ENCODE results near the gene KCNC1.

The KCNC1 gene

DNA sequence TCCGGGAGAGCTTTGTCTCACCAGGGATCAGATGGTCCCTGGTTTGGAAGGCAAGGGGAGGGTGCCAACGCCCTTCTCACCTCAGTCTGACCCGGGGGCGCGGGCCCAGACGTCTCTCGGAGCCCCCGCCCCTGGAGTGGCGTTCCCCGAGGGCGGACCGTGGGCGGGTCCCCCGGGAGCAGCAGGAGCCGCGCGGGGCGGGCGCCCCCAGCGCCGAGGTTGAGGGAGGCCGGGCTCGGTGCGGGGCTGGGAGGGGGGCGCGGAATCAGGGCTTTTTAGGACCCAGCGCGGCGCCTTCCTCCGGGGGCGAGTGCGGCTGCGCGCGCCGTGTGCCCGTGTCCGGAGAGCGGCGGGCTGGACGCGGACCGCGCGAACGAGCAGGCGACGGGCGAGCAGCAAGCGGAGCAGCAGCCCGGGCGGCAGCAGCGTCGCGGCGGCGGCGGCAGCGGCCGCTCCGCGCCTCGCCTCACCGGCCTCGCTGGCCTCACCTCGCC, at the start of gene KCNC1:
Gene KCNC1, plus strand, starts transcription at position 364 of the 494 bp plus-strand sequence. CDS start 1,222 bp downstream, outside the sequence.
- DNase-seq = no peak

GRCh38 chr11:17686231-17686980, 48.2 kb upstream of the KCNC1 start:
- no peak for DNase-seq

- DNase-seq = no peak
Measured at GRCh38 chr11:17687946-17688670, 46.5 kb upstream of the KCNC1 start.

DNA sequence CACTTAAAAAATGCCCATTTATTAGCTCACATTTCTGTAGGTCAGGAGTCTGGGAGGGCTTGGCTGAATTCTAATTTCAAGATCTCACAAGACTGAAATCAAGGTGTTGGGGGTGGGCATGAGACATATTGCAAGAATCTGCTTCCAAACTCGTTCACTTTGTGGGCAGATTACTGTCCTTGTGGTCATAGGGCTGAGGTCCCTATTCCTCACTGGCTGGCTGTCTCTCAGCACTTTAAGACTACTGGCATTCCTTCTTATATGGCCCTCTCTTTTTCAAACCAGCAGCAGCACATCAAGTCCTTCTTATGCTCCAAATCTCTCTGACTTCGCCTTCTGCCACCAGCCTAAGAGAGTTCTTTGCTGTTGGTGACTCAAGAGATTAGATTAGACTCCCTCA, 43.0 kb upstream of the KCNC1 start:
- no peak for DNase-seq

DNA sequence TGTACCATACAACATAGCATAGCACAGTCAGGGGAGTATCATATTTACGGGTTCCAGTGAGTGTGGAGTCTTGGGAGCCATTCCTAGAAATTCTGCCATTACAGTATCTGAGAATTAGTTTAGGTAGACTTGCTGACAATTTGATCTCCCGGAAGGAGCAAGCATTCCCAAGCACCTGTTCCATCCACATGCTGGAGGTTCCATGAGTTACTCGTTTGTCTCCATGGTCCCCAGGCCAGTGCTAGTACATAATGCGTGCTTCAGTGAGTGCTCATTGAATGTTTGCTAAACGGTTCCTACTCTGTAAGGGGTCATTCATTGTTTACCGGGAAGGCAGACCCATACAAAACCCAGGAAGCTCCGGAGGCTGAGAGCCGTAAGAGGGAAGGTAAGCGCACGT, 42.6 kb upstream of the KCNC1 start:
- no peak for DNase-seq

- no peak for DNase-seq
Measured at GRCh38 chr11:17692931-17693330, 41.6 kb upstream of the KCNC1 start.

- DNase-seq = no peak
Measured at GRCh38 chr11:17693531-17693930, 41.0 kb upstream of the KCNC1 start.

- no peak for DNase-seq
Measured at GRCh38 chr11:17694494-17695110, 40.0 kb upstream of the KCNC1 start.

DNA sequence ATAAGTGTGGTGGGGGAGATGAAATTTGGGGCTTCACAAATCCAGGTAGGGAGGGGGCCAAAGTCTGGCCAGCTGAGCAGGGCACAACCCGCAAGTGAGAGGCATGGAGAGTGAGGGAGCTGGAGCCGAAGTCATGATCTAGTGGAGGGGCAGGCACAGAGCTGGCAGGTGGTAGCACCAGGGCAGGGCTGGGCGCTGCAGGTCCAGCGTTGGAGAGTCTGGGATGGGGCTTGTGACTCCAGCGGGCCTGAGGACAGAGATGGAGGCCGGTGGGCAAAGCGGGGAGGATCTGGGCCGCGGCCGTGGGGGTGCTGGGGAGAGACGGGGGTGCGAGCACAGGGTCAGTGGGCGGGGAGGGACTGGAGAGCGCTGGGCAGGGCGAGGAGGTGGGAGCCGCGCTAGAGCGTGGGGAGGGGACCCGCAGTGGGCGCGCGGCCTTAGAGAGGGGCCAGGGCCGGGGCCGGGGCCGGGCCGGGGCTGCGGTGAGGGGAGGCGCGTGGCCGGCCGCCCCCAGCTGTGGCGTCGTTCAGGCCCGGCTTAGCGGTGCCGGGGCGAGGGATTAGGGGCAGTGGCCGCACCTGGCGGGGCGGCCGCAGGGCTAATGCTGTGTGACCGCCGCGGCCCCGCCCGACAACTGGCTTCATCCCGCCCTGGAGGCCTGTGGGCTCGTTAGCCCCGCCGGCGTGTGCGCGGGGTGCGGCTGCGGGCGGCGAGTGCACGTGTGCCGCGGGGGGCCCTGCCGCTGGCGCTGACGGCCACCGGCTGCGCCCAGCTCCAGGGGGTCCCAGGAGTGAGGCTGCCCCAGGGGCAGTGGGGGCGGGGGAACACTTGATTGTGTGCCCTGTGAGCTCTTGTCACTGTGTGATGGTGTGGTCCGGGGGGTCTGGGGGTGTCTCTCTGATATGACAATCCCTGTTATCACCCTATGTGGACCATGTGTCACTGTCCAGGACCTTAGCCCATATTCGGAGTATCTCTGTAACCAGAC, 38.8 kb upstream of the KCNC1 start:
- no peak for DNase-seq

- DNase-seq = no peak
Measured at GRCh38 chr11:17696741-17697140, 37.8 kb upstream of the KCNC1 start.

DNA sequence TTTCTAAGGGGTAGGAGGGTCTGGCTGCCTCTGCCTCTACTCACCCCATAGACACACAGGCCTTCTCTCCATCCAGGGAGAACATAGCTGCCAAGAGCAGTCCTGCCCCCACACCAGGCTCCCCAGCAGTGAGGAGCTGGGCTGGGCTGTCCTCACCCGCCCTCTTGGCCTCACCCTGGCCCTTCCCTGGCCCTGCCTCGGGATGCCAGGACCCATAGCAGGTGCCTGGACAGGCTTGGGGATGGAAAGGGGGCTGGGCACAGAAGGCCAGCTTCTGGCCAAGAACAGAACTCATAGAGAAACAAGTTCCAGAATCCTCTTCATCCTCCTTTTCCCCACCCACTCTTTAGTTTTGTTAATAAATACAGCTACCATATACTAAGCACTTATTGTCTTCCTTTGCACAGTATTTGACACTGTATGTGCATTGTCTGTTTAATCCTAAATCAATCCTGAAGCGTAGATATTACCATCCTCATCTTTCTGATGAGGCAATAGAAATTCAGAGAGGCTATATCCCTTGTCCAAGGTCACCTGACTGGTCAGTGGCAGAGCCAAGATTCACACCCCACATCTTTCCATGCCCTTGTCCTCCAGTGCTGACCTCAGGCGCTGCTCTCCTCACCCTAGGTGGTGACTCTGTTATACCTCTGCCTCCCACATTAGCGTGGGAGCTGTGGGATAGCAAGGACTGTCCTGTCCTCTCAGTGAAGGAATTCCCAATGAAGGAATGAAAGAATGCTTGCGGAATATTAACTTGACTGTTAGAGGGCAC, 37.2 kb upstream of the KCNC1 start:
- DNase-seq = no peak

DNA sequence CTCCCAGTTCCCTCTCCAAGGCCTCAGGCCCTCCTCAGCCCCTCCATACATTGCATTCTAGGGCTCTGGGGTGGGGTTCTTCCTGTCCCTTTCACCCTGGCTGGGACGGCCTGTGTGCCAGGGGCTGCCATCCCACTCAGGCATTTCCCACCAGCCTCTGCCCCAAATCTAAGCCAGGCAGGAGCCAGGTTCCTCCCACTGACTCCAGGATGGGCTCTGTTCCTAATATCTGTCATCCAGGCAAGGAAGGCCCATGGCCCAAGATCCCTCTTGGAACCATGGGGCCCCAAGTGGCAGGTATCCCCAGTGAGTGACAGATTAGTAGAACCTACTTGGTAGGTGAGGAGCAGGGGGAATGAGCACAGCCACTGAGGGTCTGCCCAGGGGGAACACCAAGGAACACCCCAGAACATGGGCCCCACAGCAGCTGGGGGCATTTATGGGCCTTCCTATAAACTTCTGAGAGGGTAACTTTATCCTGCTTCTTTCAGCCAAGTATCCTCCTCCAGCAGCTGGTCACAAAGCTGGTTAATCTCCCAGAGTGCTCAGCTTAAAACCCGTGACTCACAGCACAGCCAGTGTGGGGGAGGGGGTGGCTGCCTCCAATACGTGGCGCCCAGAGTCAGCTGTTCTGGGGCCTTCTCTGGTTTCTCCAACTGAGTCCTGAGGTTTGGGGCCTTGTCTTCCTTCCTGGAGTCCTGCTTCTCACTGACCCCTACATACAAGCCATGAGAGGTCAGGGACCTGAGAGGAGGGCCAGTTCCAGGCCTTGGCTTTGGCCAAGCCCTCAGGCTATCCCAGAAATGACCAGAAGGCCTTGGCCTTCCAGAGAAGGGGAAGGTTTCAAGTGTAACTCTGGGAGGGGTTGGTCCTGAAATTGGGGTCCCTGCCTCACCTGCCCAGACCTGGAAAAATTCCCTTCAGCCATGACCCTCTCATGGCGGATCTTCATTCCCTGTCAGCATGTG, 35.1 kb upstream of the KCNC1 start:
- DNase-seq = no peak

DNA sequence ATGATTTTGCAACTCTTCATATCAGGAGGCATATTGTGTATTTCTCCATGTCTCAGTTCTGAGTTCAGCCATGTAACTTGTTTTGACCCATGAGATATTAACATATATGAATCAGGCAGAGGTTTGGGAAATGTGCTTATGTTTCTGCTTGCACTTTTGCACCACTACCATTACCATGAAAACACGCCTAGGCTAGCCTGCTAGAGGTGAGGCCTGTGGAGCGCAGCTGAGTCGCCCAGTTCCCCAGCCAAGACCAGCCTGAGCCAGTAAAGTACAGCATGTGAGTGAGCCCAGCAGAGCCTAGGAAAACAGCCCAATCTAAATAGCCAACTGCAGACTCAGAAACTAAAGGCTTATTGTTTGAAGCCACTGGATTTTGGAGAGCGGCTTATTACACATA, 33.6 kb upstream of the KCNC1 start:
- no peak for DNase-seq

GRCh38 chr11:17702876-17703275, 31.7 kb upstream of the KCNC1 start:
- DNase-seq = no peak

DNA sequence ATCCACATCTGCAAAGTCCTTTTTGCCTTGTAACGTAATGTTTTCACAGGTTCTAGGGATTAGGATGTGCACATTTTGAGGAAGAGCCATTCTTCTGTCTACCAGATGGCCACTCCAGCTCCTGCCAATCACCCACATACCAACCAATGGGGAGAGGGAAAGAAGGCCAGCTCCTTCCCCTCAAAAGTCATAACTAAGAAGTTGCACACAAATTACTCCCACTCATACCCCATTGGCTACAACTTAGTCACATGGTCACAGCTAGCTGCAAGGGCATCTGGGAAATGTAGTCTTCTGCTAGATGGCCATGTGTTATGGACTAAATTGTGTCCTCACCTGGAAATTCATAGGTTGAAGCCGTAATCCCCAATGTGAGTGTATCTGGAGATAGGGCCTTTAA, 30.6 kb upstream of the KCNC1 start:
- DNase-seq = no peak

GRCh38 chr11:17707830-17708229, 26.8 kb upstream of the KCNC1 start:
- DNase-seq = no peak

GRCh38 chr11:17711836-17712235, 22.7 kb upstream of the KCNC1 start:
- no peak for DNase-seq

DNA sequence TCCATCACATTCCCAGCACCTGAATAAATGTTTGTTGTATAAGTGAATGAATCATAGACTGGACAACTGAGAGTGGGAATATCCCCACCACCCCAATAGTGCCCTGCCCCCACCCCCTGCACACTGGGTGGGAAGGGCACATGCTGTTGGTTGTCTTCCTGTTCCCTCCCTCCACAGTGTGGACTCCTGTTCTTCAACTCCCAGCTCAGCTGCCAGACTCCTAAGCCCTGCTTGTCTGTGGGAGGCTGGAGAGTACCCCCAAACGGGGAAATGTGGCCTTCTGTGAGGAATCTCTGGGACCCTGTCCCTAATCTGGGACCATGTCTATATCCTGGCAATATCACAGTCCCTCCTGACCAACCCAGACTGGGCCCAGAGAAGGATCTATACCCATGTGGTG, 20.7 kb upstream of the KCNC1 start:
- DNase-seq = no peak

DNA sequence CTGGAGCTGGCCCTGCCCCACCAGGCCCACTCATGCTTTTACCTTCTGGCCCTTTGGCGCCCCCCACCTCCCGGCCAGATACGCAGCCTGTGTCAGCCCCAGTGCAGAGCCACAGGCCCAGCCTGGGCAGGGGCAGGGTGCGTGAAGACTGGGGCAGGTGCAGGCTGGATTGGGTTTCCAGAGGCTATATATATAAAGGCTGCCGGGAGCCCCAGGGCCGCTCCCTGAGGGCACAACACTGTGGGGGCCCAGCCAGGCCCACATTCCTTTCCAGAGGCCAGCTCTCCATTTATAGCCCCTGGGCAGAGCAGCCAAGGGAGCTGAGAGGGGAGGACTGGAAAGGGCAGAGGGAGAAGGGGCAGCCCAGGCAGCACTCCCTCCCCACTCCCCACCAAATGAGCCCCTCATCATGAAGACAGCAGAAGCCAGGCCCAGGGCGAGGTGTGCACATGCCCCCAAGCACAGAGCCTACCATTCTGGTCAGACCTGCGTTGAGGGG, 20.2 kb upstream of the KCNC1 start:
- DNase-seq = no peak

- DNase-seq = no peak
Measured at GRCh38 chr11:17714870-17715269, 19.7 kb upstream of the KCNC1 start.

Measured in cerebellar nuclear complex (tissue), 1 donor.